ENCODE data around the gene S100A9. TPM values are rescaled to one million over a fixed set of nuclear protein-coding genes. Genes with fewer than 3 reads are reported as not detected.

Gene S100A9
- total and polyA plus RNA-seq, 8 donors = 17.0 to 1,552 (median 33.6) TPM

GRCh38 chr1:153362187-153362775 is 4.6 kb downstream of the S100A9 start:
- peak overlapping the region in 1 of 2 donors; percentile 94 for H3K27ac ChIP-seq
- DNase-seq (peak in 2 of 4 donors; percentile 9 to 30), ATAC-seq (no peak)
- intact Hi-C loops (cut with DNase I) = no loop called here
- H3K4me1 ChIP-seq = peaks cover 0 to 71% of the 10 kb centered on the region in 2 donors
- no peaks in the 10 kb centered on the region for H3K9me3 ChIP-seq
- TF ChIP-seq, protein P1, sequence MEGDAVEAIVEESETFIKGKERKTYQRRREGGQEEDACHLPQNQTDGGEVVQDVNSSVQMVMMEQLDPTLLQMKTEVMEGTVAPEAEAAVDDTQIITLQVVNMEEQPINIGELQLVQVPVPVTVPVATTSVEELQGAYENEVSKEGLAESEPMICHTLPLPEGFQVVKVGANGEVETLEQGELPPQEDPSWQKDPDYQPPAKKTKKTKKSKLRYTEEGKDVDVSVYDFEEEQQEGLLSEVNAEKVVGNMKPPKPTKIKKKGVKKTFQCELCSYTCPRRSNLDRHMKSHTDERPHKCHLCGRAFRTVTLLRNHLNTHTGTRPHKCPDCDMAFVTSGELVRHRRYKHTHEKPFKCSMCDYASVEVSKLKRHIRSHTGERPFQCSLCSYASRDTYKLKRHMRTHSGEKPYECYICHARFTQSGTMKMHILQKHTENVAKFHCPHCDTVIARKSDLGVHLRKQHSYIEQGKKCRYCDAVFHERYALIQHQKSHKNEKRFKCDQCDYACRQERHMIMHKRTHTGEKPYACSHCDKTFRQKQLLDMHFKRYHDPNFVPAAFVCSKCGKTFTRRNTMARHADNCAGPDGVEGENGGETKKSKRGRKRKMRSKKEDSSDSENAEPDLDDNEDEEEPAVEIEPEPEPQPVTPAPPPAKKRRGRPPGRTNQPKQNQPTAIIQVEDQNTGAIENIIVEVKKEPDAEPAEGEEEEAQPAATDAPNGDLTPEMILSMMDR (IDR thresholded peaks at IDR 0.05) = no peak
- peaks cover 0 to 26% of the 10 kb centered on the region in 2 donors for H3K36me3 ChIP-seq
- no peaks in the 10 kb centered on the region for H3K27me3 ChIP-seq
- H3K4me3 ChIP-seq = no peak overlapping the region

DNA sequence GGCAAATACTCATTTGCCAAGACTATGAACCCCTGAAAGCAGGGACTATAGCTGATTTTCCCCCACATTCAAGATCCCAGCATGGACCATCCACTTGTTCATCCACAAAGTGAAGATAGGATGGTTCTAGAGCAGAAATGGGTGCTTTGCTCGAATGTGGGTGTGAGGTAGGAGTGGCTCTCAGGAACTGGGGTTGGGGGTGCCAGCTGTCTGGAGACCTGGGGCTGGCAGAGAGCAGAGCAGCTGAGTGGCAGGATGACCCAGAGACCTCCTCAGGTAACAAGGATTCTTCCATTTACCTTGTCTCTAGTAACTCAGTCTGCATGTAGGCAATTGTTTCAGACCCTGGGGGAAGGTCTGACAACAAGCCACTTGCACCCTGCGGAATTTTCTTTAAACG is 6.0 kb downstream of the S100A9 start:
- ATAC-seq = no peak
- H3K27me3 ChIP-seq = no peaks in the 10 kb centered on the region
- intact Hi-C loops (cut with DNase I) = no loop called here

GRCh38 chr1:153364156-153364555 is 6.5 kb downstream of the S100A9 start:
- Histone ChIP-seq H3K9me3 (no peaks in the 10 kb centered on the region), H3K36me3 (peaks cover 0 to 19% of the 10 kb centered on the region in 2 donors), H3K4me3 (no peak overlapping the region), H3K27me3 (no peaks in the 10 kb centered on the region), H3K4me1 (peaks cover 0 to 89% of the 10 kb centered on the region in 2 donors), H3K27ac (peak overlapping the region in 1 of 2 donors; percentile 94)
- ATAC-seq (no peak), DNase-seq (no peak)
- intact Hi-C loops (cut with DNase I) = no loop called here
- TF ChIP-seq, protein P1 (IDR thresholded peaks at IDR 0.05) = no peak

More for the DNA sequence above, 6.0 kb downstream of the S100A9 start:
- peaks cover 0 to 24% of the 10 kb centered on the region in 2 donors for H3K36me3 ChIP-seq
- H3K4me3 ChIP-seq = no peak overlapping the region
- peak overlapping the region in 1 of 2 donors; percentile 94 for H3K27ac ChIP-seq
- peaks cover 0 to 84% of the 10 kb centered on the region in 2 donors for H3K4me1 ChIP-seq
- no peak for DNase-seq
- H3K9me3 ChIP-seq = no peaks in the 10 kb centered on the region
- TF ChIP-seq, protein P1 (IDR thresholded peaks at IDR 0.05) = no peak

DNA sequence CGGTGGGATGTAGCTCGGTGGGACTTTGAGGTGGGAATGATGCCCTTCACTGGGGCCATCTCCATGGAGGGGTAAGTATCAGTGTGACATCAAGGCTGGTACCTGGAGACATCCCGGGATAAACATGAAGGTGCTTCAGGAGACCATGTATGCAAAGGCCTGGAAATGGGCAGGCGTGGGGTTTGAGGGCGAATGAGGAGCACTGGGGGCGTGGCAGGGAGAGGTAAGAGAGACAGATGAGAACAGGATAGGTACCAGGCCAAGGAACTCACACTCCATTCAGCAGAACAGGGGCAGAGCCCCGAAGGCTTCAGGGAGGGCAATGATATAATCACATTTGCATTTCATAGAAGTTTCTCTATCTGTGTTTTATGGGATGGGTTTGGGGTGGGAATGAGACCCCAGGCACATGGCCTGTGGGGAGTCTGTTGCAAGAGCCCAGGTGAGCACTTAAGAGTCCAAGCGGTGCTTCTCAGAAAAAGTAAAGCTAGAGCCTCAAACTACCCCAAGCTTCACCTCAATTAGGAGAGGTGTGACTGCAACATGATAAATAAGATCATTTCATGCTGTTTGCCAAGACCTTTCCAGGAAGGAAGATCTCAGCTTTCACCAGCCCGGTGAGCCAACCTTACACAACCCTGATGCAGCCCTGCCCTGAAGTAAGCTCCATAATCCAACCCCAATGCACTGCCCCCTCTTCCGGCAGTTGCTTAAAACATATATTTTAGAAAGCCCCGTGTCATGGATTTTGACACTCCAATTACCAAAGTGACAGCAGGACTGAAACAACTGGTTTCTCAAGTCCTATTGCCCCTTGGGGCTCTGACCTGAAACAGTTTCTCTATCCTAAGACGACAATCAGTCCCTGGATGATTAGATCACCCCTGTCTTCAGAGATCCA is 7.4 kb downstream of the S100A9 start:
- no peak overlapping the region for H3K4me3 ChIP-seq
- DNase-seq (no peak), ATAC-seq (no peak)
- H3K27me3 ChIP-seq = no peaks in the 10 kb centered on the region
- TF ChIP-seq, protein P1 (IDR thresholded peaks at IDR 0.05) = no peak
- H3K9me3 ChIP-seq = no peaks in the 10 kb centered on the region
- peaks cover 0 to 10% of the 10 kb centered on the region in 2 donors for H3K36me3 ChIP-seq
- intact Hi-C loops (cut with DNase I) = no loop called here
- peaks cover 0 to 86% of the 10 kb centered on the region in 2 donors for H3K4me1 ChIP-seq
- H3K27ac ChIP-seq = peak overlapping the region in 1 of 2 donors; percentile 94

DNA sequence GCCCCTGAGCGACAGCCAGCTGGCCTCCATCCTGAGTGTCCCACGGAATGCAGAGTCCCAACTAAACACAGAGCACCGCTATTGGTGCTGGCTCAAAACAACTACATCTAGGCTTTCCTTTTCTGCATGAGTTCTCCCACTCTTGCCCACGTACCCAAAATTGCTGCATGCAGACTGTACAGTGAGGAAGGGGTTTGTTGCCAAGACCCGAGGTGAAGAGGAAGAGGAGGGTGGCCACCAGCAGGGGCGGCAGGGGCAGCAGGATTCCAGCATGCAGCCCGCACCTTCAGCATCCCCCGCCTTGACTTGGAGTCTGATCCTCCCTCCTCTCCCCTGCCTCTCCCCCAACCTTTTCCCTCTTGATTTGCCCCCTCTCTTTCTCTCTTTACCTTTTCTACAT is 8.0 kb downstream of the S100A9 start:
- Histone ChIP-seq H3K9me3 (no peaks in the 10 kb centered on the region), H3K4me1 (peaks cover 0 to 79% of the 10 kb centered on the region in 2 donors), H3K36me3 (peaks cover 0 to 3% of the 10 kb centered on the region in 2 donors), H3K27me3 (no peaks in the 10 kb centered on the region), H3K4me3 (no peak overlapping the region), H3K27ac (peak overlapping the region in 1 of 2 donors; percentile 94)
- ATAC-seq = no peak
- TF ChIP-seq, protein P1 (IDR thresholded peaks at IDR 0.05) = no peak
- DNase-seq = no peak
- intact Hi-C loops (cut with DNase I) = no loop called here

Data from left lung (tissue), 10 donors.